A673 (cell line): Measurements from ENCODE around the gene RGS8.
"Not testable (repeated sequence)": the region's sequence is repeated elsewhere in the genome, so short reads cannot be mapped to it uniquely, and the experiment has no call there.

Experiments
- CTCF ChIP-seq: fragments of 300-800, 200-600 bp; sonication (generic); conservative IDR thresholded peaks from 2 replicates; pipeline ENCODE4 v1.5.1; 2017; ENCODE audit warnings: low read depth, mild to moderate bottlenecking, antibody characterized with exemption, low read length, moderate library complexity, mixed read lengths
- EZH2 ChIP-seq: fragments of 200-600 bp; sonication (generic); IDR thresholded peaks from 2 replicates; pipeline ENCODE4 v1.6.1; 2017; ENCODE audit warnings: borderline replicate concordance, low read depth, mild to moderate bottlenecking, mixed read lengths, antibody characterized with exemption, low read length; ENCODE audit not compliant: poor library complexity, severe bottlenecking

- TF ChIP-seq EZH2, CTCF: not testable (repeated sequence)
Measured at GRCh38 chr1:182693139-182693538, 8.8 kb upstream of the RGS8 start.
